ENCODE data around the gene SLC29A2. TPM values are rescaled to one million over a fixed set of nuclear protein-coding genes. Genes with fewer than 3 reads are reported as not detected.
"Not testable (repeated sequence)": the region's sequence is repeated elsewhere in the genome, so short reads cannot be mapped to it uniquely, and the experiment has no call there.

Gene SLC29A2
- polyA plus RNA-seq, 3 donors, result 17.5 to 18.2 (median 17.9) TPM

DNA sequence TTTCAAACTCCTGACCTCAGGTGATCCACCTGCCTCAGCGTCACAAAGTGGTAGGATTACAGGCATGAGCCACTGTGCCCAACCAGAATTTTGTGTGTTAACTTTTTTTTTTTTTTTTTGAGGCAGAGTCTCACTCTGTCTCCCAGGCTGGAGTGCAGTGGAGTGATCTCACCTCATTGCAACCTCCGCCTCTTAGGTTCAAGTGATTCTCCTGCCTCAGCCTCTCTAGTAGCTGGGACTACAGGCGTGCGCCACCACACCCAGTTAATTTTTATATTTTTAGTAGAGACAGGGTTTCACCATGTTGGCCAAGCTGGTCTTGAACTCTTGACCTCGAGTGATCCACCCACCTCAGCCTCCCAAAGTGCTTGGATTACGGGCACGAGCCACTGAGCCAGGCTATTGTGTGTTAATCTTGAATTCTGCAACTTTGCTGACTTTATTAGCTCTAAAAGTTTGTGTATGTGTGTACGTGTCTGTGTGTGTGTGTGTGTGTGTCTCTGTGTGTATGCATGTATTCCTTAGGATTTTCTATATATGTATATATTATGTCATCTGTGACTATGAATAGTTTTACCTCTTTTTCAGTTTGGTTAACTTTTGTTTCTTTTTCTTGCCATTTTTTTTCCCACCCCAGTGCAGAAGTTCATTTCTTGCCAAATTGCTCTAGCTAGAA, 20.9 kb downstream of the SLC29A2 start:
- not testable (repeated sequence) for DNase-seq (ENCODE audit: low read depth in 3 of 3, low spot score in 2 of 3)

GRCh38 chr11:66349084-66349386, 22.5 kb downstream of the SLC29A2 start:
- no peak for DNase-seq (ENCODE audit: low read depth in 3 of 3, low spot score in 2 of 3)

GRCh38 chr11:66347425-66348276, 23.9 kb downstream of the SLC29A2 start, which contains the start of gene B4GAT1:
Gene B4GAT1 (minus strand): TSS chr11:66347629. CDS start chr11:66347545, 84 bp downstream.
- DNase-seq (ENCODE audit: low read depth in 3 of 3, low spot score in 2 of 3), result peak; percentile 86 to 89 (median 88)

- DNase-seq (ENCODE audit: low read depth in 3 of 3, low spot score in 2 of 3), result no peak
These were observed 24.8 kb downstream of the SLC29A2 start for GRCh38 chr11:66346476-66347424.

DNA sequence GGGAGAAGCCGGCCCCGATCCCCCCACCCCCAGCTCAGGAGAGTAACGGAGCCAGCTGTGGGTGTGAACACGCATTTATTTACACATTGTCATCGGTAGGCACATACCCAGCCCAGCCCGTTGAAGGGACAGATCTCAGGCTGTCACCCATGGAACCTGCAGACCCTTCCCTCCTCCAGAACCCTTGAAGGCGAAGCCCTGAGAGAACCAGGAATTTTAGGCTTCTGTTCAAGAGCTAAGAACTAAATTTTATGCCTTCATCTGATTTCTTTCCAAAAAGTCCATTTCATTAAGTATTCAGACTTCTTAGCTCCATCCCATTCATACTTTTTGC, 26.3 kb downstream of the SLC29A2 start:
- no peak for DNase-seq (ENCODE audit: low read depth in 3 of 3, low spot score in 2 of 3)

- peak; percentile 91 to 95 (median 93) for DNase-seq (ENCODE audit: low read depth in 3 of 3, low spot score in 2 of 3)
These were observed 26.8 kb downstream of the SLC29A2 start, which contains the start of gene BRMS1 for GRCh38 chr11:66344550-66345315. Gene BRMS1 (minus strand): TSS chr11:66345104. CDS start chr11:66342234, 2,870 bp downstream.

GRCh38 chr11:66343176-66343575, 28.4 kb downstream of the SLC29A2 start:
- DNase-seq (ENCODE audit: low read depth in 3 of 3, low spot score in 2 of 3), result no peak

DNA sequence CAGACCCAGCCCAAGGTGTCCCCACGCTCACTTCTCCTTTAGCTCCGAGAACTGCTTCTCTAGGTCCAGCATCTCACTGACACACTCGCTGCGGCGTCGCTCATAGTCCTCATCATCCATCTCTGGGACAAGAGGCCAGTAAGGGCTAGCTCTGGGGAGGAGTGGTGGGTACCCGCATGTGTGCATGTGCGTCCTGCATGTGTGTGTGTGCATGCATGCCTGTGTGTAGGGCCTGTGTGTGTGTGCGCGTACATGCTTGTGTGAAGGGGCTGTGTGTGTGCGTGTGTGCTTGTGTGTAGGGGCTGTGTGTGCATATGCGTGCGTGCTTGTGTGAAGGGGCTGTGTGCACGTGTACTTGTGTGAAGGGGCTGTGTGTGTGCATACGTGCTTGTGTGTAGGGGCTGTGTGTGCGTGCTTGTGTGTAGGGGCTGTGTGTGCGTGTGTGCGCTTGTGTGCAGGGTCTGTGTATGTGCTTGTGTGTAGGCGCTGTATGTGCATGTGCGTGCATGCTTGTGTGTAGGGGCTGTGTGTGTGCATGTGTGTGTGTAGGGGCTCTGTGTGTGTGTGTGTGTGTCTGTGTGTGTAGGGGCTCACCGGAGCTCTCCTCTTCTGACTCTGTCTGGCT, 29.9 kb downstream of the SLC29A2 start:
- no peak for DNase-seq (ENCODE audit: low read depth in 3 of 3, low spot score in 2 of 3)

GRCh38 chr11:66340596-66341501, 30.7 kb downstream of the SLC29A2 start:
- DNase-seq (ENCODE audit: low read depth in 3 of 3, low spot score in 2 of 3), result no peak

- no peak for DNase-seq (ENCODE audit: low read depth in 3 of 3, low spot score in 2 of 3)
These were observed 31.7 kb downstream of the SLC29A2 start for GRCh38 chr11:66339686-66340483.

- DNase-seq (ENCODE audit: low read depth in 3 of 3, low spot score in 2 of 3), result no peak
These were observed 32.3 kb downstream of the SLC29A2 start for GRCh38 chr11:66339162-66339675.

- DNase-seq (ENCODE audit: low read depth in 3 of 3, low spot score in 2 of 3), result no peak
These were observed 33.0 kb downstream of the SLC29A2 start for GRCh38 chr11:66338276-66339161.

DNA sequence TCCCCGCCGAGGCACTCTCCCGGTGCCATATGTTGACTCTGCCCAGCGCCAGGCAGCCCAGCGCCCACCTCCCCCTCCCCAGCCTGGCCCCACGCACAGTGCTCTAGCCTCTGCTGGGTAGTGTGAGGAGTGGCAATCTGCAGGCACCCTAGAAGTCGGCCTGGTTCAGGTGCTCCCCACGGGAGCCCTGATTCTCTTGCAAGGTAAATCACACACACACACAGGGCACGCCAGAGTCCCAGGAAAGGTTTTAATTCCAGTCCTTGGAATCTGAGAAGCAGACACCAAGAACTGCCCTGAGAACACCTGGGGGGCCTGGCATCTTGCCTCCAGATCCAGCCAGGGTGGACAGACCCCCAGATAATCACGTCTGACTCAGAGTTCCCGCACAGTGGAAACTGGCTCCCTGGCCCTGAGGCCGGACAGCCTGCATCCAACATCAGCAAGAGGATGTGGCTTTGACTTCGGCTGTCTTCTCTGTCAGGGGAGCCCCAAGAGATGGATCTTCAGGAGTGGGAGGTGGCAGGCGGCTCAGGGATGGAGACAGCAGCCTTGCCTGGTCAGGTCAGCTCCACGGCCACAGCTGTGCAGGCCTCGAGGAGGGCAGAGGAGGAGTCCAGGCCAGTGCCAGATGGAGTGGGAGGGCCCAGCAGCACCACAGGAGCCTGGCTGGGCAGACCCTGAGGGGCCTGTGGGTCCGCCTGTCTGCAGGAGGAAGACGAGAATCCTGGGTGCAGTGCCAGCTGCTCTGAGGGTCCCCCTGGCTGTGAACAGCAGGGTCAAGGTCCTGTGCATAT, 34.3 kb downstream of the SLC29A2 start:
- no peak for DNase-seq (ENCODE audit: low read depth in 3 of 3, low spot score in 2 of 3)

DNA sequence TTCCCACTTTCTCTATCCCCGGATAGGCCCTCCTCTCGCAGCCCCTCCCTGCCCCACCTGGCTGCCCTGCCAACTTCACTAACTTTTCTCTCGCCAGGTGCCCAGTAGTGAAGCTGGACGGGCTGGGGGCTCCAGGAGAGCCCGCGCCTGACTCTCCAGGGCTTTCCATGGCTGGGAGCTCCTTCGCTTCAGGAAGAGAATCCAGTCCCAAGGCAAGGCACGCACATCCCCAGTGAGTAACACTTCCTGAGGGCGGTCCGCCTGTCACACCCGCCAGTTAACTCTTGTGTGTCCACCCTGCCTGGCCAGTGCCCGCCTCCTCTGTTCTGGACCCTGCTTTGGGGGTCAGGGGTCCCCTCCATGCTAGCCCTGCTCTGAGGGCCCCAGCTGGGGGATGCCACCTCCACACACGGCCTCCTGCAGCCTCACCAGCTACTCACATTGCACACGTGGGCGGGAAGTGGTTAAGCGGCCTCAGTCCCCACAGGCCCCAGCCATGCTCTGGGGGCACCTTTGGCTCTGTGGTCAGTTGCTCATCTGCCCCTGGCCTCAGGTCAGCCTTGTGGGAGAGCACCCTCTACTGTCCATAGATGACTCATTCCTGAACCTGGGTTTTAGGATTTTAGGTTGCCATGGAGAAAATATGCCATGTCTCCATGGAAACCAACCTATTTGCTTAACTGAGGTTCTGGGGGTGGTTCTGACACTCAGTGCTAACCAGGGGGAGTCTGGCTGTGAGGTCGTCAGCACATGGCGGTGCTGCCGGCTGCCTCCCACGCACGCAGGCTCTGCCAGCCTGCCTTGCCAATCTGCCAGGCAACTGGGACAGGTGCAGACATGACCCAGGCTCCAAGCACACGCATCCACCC, 35.1 kb downstream of the SLC29A2 start, which contains the start of gene RIN1:
TSS of gene RIN1 (minus strand) at position 201 of the 869 bp plus-strand sequence. CDS start at position 169, 32 bp downstream.
- DNase-seq (ENCODE audit: low read depth in 3 of 3, low spot score in 2 of 3), result no peak

Measured in right renal cortex interstitium (tissue), 3 donors.